Stimulated activated naive CD4-positive, alpha-beta T cell treated with Interleukin-2 at 50 U/mL for 16 hours (primary cell): ENCODE data around the gene CTPS2.

Experiments
- DNase-seq: peaks from one replicate; lab custom pipeline; 2025; lab: John Stamatoyannopoulos, UW

Gene CTPS2

DNA sequence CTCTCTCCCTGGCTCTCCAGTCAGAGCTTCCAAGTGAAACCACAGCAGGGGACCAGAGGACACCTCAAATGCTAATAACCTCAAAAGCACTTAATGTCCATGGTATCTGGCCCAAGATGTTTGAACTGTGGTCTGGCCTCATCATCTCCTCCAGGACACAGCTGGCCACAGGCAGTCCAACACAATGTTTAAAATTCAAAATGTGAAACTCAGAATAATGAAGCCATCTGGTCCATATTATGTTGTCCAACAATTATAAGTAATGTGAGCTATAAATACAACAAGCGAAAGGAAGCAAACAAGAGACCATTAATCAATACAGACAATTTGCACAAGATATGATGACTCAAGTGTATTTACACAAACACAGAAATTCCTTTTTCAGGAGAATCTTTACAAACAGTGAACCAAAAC lies 153.3 kb downstream of the CTPS2 start:
- DNase-seq, result no peak

DNA sequence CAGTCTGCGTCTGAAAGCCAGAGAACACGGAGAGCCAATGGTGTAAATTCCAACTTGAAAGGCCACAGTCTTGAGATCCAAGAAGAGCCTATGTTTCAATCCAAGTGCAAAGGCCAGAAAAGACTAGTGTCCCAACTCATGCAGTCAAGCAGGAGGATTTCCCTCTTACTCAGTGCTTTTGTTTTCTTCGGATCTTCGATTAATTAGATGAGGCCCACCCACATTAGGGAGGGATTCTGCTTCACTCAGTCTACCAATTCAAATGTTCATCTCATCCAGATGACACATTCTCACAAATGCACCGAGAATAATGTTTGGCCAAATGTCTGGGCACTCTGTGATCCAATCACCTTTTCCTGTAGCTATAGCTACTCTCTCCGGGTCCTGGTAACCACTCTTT lies 154.0 kb downstream of the CTPS2 start:
- DNase-seq, result no peak

DNA sequence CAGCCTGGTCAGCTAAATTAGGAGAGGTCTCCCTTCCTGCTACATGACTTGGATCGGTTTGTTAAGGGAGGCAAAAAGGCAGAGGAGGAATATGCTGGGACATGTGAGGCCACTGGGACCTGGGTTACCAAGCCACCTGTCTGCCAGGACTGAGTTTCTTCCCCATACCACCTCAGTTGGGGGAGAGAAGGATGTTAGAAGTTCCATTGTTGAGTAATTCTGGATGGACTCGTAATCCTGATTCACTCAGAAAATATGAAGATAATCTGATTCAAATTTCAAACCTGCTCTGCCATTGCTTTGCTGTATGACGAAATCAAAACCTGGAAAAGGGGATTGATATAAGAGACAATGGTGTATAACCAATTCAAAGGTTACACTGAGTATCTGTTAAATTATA lies 159.9 kb downstream of the CTPS2 start:
- DNase-seq, result no peak

DNA sequence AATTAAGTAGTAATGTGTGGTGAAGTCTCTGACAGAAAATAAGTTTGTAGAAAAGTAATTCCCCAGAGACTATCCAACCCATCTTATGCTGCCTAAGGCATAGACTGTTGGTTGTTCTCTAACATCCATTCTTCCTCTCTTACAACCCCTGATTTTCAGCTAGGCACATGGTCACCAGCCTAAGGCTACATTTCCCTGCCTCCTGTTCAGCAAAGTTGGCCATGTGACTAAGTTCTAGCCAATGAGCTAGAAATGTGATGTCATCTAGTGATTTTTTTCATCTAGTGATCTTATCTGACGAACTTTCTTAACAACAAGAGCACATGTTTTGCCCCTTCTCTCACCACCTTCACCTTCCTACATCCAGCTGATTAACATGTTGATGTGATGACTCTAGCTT lies 164.8 kb downstream of the CTPS2 start:
- no peak for DNase-seq

DNA sequence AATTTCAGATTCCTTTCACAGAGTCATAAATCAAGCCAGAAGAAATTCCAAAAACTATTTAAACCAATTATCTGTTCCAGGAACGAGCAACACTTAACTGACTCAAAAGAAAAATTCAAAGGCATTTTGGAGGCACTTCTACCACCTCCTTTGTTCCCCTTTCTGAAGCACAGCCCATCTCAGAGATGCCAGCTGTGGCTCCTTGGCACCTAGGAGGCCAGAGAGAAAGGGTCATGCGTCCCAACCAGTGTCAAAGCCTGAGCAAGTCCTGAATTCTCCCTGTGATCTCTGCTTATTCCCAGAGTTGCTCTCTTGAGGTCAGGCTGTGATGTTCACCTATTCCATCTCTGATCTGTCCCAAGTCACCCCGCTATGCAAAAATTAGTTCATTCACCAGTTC lies 167.5 kb downstream of the CTPS2 start:
- no peak for DNase-seq
